ENCODE results near the gene LARP1B. TPM values are rescaled to one million over a fixed set of nuclear protein-coding genes. Genes with fewer than 3 reads are reported as not detected.
A peak's percentile ranks its signal among the peaks of the same experiment; 100 is the strongest.

The LARP1B gene
- total RNA-seq, 1 donor from 2014 or later = 13.2 TPM

- Histone ChIP-seq H3K4me3 (no peak overlapping the region), H3K9me3 (no peaks in the 10 kb centered on the region), H3K27ac (no peak overlapping the region), H3K27me3 (ENCODE audit: low read depth) (no peaks in the 10 kb centered on the region), H3K36me3 (no peaks in the 10 kb centered on the region), H3K4me1 (no peaks in the 10 kb centered on the region)
- intact Hi-C loops (cut with DNase I) = no loop called here
- ATAC-seq = no peak
- no peak for TF ChIP-seq CTCF (IDR thresholded peaks at IDR 0.05)
- DNase-seq = no peak
Measured at GRCh38 chr4:128176643-128177042, 115.5 kb downstream of the LARP1B start.

GRCh38 chr4:128177498-128177897 is 116.4 kb downstream of the LARP1B start:
- intact Hi-C loops (cut with DNase I) = no loop called here
- ATAC-seq (no peak), DNase-seq (no peak)
- no peaks in the 10 kb centered on the region for H3K27me3 ChIP-seq (ENCODE audit: low read depth)
- H3K4me3 ChIP-seq = no peak overlapping the region
- H3K27ac ChIP-seq = no peak overlapping the region
- no peaks in the 10 kb centered on the region for H3K36me3 ChIP-seq
- no peaks in the 10 kb centered on the region for H3K9me3 ChIP-seq
- TF ChIP-seq CTCF (IDR thresholded peaks at IDR 0.05) = no peak
- no peaks in the 10 kb centered on the region for H3K4me1 ChIP-seq

- ATAC-seq (no peak), DNase-seq (no peak)
- Histone ChIP-seq H3K4me1 (no peaks in the 10 kb centered on the region), H3K27me3 (ENCODE audit: low read depth) (no peaks in the 10 kb centered on the region), H3K36me3 (no peaks in the 10 kb centered on the region), H3K9me3 (no peaks in the 10 kb centered on the region), H3K27ac (no peak overlapping the region), H3K4me3 (no peak overlapping the region)
- intact Hi-C loops (cut with DNase I) = no loop called here
- TF ChIP-seq CTCF (IDR thresholded peaks at IDR 0.05) = no peak
Measured at GRCh38 chr4:128186623-128187022, 125.5 kb downstream of the LARP1B start.

- intact Hi-C loops (cut with DNase I) = no loop called here
Measured at GRCh38 chr4:128191115-128191781, 130.1 kb downstream of the LARP1B start.

More at GRCh38 chr4:128191115-128191781, 130.1 kb downstream of the LARP1B start:
- Histone ChIP-seq H3K4me1 (no peaks in the 10 kb centered on the region), H3K4me3 (no peak overlapping the region), H3K27ac (no peak overlapping the region), H3K9me3 (no peaks in the 10 kb centered on the region), H3K27me3 (ENCODE audit: low read depth) (no peaks in the 10 kb centered on the region), H3K36me3 (no peaks in the 10 kb centered on the region)
- DNase-seq = peak; percentile 55
- TF ChIP-seq CTCF (IDR thresholded peaks at IDR 0.05) = peak; percentile 84
- peak; percentile 91 to 93 for ATAC-seq
